HCT116 (cell line): ENCODE results near the gene PFKFB3.

ENCODE experiments used
- CEBPB ChIP-seq: IDR thresholded peaks from 2 replicates; pipeline ENCODE4 v1.6.1; 2012; ENCODE audit warnings: low read depth
- CTCF ChIP-seq, 3 experiments: fragments of 200-600 bp in 1 of 3; sonication (generic) in 1 of 3; IDR thresholded peaks in 2 of 3; conservative IDR thresholded peaks in 1 of 3; 2 replicates each; pipeline ENCODE4 v1.5.1; 2012 to 2017; ENCODE audit warnings: low read depth in 2 of 3, low read length in 2 of 3, antibody characterized with exemption in 1 of 3, borderline replicate concordance in 1 of 3, control low read depth in 1 of 3, mild to moderate bottlenecking in 1 of 3, mixed read lengths in 1 of 3, mixed run types in 1 of 3, moderate library complexity in 1 of 3; ENCODE audit not compliant: insufficient read depth in 1 of 3
- EGR1 ChIP-seq: IDR thresholded peaks from 2 replicates; pipeline ENCODE4 v1.6.1; 2012; ENCODE audit warnings: low read depth
- EZH2 ChIP-seq: fragments of 200-600 bp; sonication (generic); IDR thresholded peaks from 2 replicates; pipeline ENCODE4 v1.6.1; 2017; ENCODE audit warnings: antibody characterized with exemption, mixed run types
- MAX ChIP-seq: IDR thresholded peaks from 2 replicates; pipeline ENCODE4 v1.6.1; 2012
- POLR2A ChIP-seq: IDR thresholded peaks from 2 replicates; pipeline ENCODE4 v1.7.0; 2011; ENCODE audit warnings: borderline replicate concordance; ENCODE audit not compliant: insufficient read depth, insufficient read length; ENCODE audit errors: extremely low read depth
- POLR2AphosphoS5 ChIP-seq: IDR thresholded peaks from 2 replicates; pipeline ENCODE4 v1.6.1; 2011; ENCODE audit warnings: mild to moderate bottlenecking, low read depth, low read length, moderate library complexity

GRCh38 chr10:6195846-6196245 lies 6.9 kb upstream of the PFKFB3 start:
- no peak for TF ChIP-seq CTCF (IDR thresholded peaks at IDR 0.05 in 2 of 3, conservative IDR thresholded peaks at IDR 0.05 in 1 of 3; ENCODE audit: borderline replicate concordance in 1 of 3, insufficient read depth in 1 of 3, low read depth in 2 of 3, low read length in 2 of 3)
- no peak for TF ChIP-seq POLR2A
- TF ChIP-seq POLR2AphosphoS5, result no peak
- no peak for TF ChIP-seq MAX
- TF ChIP-seq EZH2, result no peak
- TF ChIP-seq CEBPB, result no peak
- TF ChIP-seq EGR1, result no peak
